ENCODE results near the gene KIF3C. TPM values are rescaled to one million over a fixed set of nuclear protein-coding genes. Genes with fewer than 3 reads are reported as not detected.
"Not testable (repeated sequence)": the region's sequence is repeated elsewhere in the genome, so short reads cannot be mapped to it uniquely, and the experiment has no call there.

KIF3C gene
- total RNA-seq, 1 donor from 2014 or later, result 3.1 TPM

GRCh38 chr2:25899404-25899970 is 82.8 kb downstream of the KIF3C start:
- ATAC-seq (no peak), DNase-seq (ENCODE audit: missing footprints) (no peak)
- intact Hi-C loops (cut with DNase I), result no loop called here

GRCh38 chr2:25897506-25897905 is 84.8 kb downstream of the KIF3C start:
- no peak for ATAC-seq
- DNase-seq (ENCODE audit: missing footprints), result no peak
- intact Hi-C loops (cut with DNase I), result no loop called here

DNA sequence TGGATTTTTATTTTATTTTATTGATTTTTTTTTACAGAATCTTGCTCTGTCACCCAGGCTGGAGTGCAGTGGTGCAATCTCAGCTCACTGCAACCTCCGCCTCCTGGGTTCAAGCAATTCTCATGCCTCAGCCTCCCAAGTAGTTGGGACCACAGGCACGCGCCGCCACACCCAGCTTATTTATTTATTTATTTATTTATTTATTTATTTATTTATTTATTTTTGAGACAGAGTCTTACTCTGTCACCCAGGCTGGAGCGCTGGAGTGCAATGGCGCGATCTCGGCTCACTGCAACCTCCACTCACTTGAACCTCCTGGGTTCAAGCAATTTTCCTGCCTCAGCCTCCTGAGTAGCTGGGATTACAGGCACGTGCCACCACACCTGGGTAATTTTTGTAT is 86.0 kb downstream of the KIF3C start:
- ATAC-seq; intact Hi-C loops (cut with DNase I); DNase-seq (ENCODE audit: missing footprints): not testable (repeated sequence)

DNA sequence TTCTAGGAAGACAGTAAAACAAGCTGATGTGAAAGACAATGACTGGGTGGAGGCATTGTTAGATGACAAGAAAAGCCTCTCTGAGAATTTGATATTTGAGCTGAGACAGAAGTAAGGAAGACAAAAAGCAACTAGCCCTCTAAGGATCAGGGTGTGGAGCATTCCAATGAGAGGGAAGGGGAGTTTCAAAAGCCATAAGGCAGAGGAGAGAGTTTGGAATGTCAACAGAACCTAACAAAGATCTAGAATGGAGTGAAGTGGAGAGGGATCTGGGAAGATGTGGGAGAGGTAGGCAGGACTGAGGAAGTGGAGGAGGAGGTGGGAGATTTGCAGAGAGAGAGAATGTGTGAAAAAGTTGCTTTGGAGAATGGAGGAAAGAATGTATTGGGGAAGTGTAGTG is 86.7 kb downstream of the KIF3C start:
- DNase-seq (ENCODE audit: missing footprints), result no peak
- no peak for ATAC-seq
- intact Hi-C loops (cut with DNase I), result no loop called here

DNA sequence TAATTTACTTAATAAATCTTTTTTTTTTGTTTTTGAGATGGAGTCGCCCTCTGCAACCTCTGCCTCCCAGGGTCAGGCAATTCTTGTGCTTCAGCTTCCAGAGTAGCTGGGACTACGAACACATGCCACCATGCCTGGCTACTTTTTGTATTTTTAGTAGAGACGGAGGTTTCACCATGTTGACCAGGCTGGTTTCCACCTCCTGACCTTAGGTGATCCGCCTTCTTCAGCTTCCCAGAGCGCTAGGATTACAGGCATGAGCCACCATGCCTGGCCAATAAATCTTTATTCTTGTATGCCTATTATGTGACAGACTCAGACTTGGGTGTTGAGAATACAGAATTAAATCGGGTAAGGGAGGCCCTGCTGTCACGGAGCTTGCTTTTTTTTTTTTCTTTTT is 87.3 kb downstream of the KIF3C start:
- intact Hi-C loops (cut with DNase I), result no loop called here
- ATAC-seq (no peak), DNase-seq (ENCODE audit: missing footprints) (no peak)

- ATAC-seq (no peak), DNase-seq (ENCODE audit: missing footprints) (no peak)
- intact Hi-C loops (cut with DNase I), result no loop called here
These were observed 88.0 kb downstream of the KIF3C start for GRCh38 chr2:25894135-25894830.

GRCh38 chr2:25891672-25892071 is 90.6 kb downstream of the KIF3C start:
- no peak for ATAC-seq
- intact Hi-C loops (cut with DNase I), result no loop called here
- no peak for DNase-seq (ENCODE audit: missing footprints)

- DNase-seq (ENCODE audit: missing footprints) (no peak), ATAC-seq (no peak)
- intact Hi-C loops (cut with DNase I), result no loop called here
These were observed 94.6 kb downstream of the KIF3C start for GRCh38 chr2:25887624-25888242.

- intact Hi-C loops (cut with DNase I), result no loop called here
These were observed 96.4 kb downstream of the KIF3C start for GRCh38 chr2:25885933-25886332.

DNA sequence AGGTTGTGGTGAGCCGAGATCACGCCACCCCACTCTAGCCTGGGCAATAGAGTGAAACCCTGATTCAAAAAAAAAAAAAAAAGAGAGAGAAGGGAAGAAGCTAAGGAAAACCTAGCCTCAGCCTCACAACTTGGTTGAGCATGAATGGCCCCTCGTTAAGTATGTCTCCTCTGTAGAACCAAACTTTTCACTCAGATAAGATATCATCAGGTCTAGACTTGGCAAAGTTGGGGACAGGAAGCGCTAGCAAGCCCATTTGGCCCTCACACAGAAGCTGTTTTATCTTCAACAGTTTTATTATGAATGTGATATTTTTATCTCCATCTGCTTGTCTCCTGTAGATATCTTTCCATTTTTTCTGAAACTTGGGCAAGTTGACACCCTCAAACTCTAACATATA is 100.5 kb downstream of the KIF3C start:
- ATAC-seq (no peak), DNase-seq (ENCODE audit: missing footprints) (no peak)
- intact Hi-C loops (cut with DNase I), result no loop called here

More at GRCh38 chr2:25885933-25886332, 96.4 kb downstream of the KIF3C start:
- DNase-seq (ENCODE audit: missing footprints), result no peak
- ATAC-seq, result no peak

DNA sequence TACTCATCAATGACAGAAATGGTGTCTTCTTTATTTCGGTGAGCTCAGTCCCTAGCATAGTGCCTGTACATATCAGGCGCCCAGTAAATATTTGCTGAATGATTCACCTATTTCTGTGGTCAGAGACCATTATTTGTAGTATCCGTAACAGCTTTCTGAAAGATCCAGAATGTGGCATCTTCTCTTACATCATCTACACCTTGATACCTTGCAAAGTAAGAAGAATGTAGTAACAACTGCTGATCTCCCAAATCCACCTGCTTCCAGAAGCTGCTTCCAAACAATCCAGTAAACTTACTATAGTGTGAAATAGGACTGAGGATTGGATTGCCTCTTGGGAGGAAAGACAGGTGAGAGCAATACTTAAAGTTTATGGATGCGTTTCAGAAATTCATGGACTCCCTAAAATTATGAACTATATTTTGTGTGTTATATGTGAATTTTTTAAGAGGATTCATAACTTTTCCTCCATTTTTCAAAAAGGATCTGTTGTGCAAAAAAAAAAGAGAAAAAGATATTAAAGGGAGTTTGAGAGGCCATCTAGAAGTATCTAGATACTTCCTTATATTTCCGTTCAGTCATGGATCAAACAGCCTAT is 103.1 kb downstream of the KIF3C start:
- intact Hi-C loops (cut with DNase I), result loop anchor here (2.0 to 10.0 kb wide), 3 partner anchors 60 to 466 kb away; partner anchors contain the start of genes ADGRF3, DTNB and SELENOI
- no peak for DNase-seq (ENCODE audit: missing footprints)
- no peak for ATAC-seq

DNA sequence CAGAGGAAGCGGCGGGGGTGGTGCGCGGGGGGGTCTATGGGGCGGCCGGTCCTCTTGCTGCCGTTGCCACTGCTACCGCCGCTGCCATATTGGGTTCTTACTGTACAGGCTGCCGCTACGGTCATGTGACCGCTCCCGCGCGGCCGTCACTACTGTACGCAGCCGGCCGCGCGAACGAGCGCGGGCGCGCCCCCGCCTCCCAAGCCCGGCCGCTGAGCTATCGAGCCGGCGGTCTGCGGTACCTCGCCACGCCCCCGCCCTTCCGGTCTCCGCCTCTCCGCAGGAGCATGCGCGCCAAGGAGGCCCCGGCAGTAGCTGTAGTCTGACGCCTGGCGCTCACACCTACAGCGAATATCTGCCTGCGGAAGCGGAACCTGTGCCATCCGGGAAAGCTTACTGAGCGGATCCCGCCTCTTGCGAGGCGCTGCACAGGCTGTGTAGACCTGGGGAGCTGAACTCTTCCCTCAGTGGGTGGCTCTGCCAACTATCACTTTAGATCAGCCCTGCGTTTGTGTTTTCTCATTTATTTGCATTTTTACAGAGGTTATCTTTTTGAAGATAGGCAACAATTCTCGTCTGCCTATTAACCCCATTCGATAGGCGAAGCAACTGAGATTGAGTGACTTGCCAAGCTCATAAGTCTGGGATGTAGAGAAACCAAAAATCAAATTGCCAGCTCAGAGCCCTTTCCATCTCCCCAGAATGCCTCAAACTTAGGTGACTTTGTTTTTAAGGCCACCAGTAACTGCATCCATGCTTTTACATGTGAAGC is 103.8 kb downstream of the KIF3C start, which contains the start of gene ASXL2:
ASXL2 (minus strand) TSS at position 127 of the 772 bp plus-strand sequence. CDS start 265 bp downstream, outside the sequence.
- DNase-seq (ENCODE audit: missing footprints) (peak; percentile 99), ATAC-seq (peak; percentile 100)
- intact Hi-C loops (cut with DNase I), result loop anchor here (2.0 to 10.0 kb wide), 3 partner anchors 60 to 466 kb away; partner anchors contain the start of genes ADGRF3, DTNB and SELENOI

DNA sequence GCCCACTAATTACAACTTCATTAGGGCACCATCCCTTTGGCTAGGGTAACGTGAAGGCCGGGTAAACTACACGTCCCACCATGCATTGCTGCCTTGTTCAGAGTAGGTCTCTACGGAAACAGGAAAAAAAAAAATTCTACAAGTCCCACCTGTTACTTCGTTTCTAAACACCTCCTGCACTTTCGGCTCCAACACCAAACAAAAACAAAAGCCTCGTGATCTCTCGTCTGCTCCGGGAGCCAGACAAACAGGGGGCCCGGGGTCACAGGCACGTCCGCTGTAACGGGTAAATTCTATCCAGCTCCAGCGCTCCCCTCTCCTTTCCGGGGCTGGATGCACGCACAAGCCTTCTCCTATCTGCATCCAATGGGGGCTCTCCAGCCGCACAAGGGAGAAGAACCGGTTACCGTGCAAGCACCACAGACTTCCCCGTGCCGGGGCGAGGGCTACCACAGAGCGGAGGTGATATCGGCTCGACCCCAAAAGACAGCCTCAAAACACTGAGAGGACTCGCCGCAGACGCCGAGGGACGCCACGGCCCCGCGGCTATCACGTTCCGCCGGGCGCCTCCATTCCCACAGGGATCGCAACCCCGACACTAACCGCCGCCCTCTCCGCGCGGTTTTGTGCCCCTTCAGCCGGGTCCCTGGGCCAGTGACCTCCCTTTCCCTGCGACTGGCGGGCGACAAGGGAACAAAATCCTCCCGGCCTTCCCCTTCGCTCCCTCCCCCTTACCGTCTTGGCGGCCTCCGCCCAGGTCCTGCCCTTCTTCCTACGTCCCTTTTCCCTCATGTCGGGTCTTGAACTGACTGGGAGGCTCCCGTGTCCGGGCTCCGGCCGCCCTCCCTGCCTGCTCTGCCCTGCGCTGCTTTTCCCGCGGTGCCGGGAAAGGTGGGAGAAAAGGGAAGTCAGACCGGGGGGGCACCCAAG is 104.6 kb downstream of the KIF3C start:
- intact Hi-C loops (cut with DNase I), result loop anchor here (2.0 to 10.0 kb wide), 3 partner anchors 61 to 467 kb away; partner anchors contain the start of genes ADGRF3, DTNB and SELENOI
- ATAC-seq (peak; percentile 53), DNase-seq (ENCODE audit: missing footprints) (peak; percentile 72)

Other genes starting within 250 kb of the KIF3C start
- gene ASXL2, start 104.0 kb downstream of the KIF3C start, total RNA-seq, result 21.7 TPM
- gene RAB10, start 51.6 kb upstream of the KIF3C start, total RNA-seq, result 96.7 TPM
- 1.4 TPM for gene GAREM2, start 190.6 kb upstream of the KIF3C start, total RNA-seq

Data from Right ventricle myocardium inferior (tissue), 1 donor.